Effector CD4-positive, alpha-beta T cell (primary cell): Measurements from ENCODE around the gene FGF11.
"Not testable (repeated sequence)": the region's sequence is repeated elsewhere in the genome, so short reads cannot be mapped to it uniquely, and the experiment has no call there.

Source experiments
- DNase-seq: peaks from one replicate; pipeline ENCODE4 v3.0.0-alpha.2; 2020

Gene FGF11

DNA sequence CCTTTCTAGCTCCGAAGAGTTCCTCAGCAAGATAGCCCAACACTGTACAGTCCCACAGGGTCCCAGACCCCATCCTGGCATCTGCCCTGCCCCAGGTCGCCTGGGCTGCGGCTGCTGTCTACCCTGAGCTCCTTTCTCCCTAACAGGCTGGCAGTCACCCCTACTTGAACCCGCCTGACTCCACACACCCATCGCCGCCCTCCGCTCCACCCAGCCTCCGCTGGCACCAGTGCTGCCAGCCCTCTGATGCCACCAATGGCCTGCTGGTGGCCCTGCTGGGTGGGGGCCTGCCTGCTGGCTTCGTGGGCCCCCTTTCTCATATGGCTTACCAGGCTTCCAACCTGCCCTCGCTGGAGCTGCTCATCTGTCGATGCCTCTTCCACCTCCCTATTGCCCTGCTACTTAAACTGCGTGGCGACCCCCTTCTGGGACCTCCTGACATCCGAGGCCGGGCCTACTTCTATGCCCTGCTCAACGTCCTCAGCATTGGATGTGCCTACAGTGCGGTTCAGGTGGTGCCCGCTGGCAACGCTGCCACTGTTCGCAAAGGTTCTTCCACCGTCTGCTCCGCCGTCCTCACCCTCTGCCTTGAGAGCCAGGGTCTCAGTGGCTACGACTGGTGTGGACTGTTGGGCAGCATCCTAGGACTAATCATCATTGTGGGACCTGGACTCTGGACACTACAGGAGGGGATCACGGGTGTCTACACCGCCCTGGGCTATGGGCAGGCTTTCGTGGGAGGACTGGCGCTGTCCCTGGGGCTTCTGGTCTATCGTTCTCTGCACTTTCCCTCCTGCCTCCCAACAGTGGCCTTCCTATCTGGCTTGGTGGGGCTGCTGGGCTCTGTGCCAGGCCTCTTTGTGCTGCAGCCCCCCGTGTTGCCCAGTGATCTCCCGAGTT is 42.8 kb downstream of the FGF11 start:
- not testable (repeated sequence) for DNase-seq

DNA sequence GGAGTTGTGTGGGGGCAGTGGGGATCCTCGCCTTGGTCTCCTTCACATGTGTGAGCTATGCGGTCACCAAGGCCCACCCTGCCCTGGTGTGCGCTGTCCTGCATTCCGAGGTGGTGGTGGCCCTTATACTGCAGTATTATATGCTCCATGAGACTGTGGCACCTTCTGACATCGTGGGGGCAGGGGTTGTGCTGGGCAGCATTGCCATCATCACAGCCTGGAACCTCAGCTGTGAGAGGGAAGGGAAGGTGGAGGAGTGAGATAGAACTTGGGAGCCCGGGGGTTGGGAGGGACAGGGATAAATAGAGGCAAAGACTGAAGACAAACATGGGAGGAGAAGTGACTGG is 43.4 kb downstream of the FGF11 start:
- not testable (repeated sequence) for DNase-seq

DNA sequence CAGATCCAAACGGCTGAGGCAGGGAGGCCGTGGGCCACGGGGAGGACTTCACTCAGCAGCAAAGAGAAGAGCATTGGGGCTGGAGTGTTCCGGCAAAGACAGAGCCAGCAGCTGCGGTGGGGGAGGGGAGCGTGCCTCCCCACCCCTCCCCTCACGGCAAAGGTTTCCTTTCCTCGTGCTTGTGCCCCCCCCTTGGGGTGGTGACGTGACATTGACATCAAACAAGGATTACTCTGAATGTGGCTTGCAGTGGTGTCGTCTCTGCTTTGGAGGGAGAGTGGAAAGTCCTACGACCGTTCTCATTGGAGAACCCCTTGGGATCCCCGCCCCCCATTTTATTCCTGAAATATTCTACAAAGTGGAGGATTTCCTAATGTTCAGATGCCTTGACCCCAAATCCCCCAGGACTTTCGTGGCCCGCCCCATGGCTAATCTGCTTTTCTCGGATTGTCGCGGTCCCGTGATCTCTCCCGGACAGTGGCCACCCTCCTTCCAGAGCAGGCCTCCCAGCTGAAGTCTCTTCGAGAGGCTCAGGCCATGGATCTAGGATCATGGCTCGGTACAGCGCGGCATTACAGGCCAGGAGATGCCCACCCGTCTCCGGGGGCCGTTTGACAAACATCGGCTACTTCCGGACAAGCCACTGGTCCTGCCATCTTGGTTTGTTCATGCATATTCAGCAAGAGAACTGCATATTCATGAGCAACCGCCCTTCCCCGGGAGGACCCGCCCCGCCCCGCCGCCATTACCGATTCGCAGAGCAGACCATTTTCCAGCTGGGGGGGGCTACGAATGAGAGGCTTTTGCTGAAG is 44.1 kb downstream of the FGF11 start:
- DNase-seq, result peak; percentile 93

DNA sequence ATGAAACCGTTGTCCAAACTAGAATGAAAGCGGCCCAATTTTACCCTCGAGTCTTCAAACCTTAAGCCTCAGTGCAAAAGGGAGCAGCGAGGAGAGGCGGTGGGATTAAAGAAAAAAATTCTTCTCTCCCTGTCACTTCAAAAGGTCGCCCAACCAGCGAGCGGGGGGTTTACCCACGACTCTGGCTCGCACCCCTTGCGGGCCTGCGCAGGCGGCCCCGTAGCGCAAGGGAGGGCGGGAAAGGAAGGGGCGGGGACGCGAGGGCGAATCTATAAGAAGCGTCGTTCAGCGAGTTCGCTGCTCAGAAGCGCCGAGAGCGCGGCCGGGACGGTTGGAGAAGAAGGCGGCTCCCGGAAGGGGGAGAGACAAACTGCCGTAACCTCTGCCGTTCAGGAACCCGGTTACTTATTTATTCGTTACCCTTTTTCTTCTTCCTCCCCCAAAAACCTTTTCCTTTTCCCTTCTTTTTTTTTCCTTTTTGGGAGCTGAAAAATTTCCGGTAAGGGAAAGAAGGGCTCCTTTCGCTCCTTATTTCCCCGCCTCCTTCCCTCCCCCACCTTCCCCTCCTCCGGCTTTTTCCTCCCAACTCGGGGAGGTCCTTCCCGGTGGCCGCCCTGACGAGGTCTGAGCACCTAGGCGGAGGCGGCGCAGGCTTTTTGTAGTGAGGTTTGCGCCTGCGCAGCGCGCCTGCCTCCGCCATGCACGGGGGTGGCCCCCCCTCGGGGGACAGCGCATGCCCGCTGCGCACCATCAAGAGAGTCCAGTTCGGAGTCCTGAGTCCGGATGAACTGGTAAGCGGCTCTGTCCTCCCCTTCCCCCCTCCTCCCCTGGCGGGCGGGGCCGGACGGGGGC is 45.0 kb downstream of the FGF11 start, which contains the start of gene POLR2A:
TSS of gene POLR2A (plus strand) at position 300 of the 852 bp plus-strand sequence.
- DNase-seq, result peak; percentile 95

DNA sequence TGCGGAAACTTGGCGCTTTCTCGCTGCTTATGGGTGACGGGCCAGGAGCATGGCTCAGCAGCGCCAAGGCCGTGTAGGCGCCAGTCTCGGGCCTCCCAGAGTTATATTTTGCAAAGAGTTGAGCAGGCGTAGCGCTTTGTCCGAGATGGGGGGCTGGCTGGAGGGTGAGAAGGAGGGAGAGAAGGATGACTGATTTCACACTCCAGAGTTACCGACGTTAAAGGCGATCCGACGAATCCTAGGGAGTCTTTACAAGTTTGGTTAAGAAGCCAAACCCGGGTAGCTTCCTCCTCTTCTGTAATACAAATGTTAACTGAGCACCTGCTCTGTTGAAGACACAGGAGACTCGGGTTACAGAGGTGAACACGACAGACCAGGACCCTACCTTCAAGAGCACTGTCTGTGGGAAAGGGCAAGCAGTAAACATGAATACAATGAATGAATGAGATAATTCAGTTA is 45.6 kb downstream of the FGF11 start:
- DNase-seq, result no peak

DNA sequence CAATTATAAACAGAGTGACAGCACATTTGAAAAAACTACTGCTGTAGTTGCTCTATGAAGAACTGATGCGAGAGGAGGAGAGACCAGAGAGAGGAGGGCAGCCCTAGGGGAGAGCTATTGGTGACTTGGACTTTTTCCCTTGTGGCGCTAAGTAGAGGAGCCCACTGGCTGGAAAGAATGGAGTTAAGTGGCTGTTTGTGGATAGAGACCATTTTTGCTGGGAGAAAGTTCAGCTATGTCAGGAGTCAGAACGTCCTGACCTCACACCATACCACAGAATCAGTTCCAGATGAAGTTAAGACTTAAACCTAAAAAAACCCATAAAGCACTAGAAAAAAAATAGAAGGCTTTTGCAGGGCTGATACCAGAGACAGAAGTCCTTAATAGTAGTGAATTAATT is 46.9 kb downstream of the FGF11 start:
- no peak for DNase-seq

DNA sequence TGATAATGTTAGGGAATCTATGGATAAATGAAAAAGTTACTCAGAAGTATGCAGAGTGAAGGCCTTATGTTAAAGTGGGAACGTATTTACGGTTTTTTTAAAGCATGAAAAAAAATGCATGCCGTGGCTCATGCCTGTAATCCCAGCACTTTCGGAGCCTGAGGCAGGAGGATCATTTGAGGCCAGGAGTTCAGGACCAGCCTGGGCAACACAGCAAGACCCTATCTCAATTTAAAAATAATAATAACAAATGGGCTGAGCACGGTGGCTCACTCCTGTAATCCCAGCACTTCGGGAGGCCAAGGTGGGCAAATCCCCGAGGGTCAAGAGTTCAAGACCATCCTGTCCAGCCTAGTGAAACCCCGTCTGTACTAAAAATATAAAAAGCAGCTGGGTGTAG is 50.8 kb downstream of the FGF11 start:
- no peak for DNase-seq

DNA sequence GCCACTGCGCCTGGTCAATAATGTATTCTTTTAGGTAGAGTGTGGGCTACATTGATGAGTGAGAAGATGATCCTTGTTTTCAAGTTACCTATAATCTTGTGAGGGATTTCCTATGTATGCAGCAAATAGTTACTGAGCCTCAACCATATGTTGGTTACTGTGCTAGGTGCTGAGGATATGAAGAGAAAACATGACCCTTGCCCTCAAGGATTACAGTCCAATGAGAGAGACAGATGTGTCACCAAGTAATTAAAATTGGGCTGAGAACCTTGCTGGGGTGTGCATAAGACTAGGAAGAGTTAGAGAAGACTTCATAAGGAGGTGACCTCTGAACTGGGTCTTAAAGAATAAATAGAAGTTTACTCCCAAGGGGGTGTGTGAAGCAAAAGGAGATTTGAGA is 52.3 kb downstream of the FGF11 start:
- DNase-seq, result no peak

DNA sequence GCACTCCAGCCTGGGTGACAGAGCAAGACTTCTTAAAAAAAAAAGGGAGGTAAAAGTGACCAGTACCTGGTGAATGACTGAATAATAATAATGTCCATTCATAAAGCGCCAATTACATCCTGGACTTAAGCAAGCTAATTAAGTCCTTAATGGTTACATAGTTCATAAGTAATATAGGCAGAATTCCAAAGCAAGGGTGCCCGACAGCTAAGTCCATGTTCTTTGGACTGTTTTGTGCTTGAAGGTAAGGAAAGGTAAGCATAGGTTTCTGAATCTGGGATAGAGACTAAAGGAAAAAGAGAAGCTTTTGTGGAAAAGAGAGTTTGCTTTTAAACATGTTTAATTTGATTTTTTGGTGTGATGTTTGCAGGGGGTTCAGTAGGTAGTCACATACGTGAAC is 54.6 kb downstream of the FGF11 start:
- DNase-seq, result no peak
